HG02678 (cell line): ENCODE data around the gene NAP1L1.

Source experiments
- ATAC-seq: cut with Tn5 transposase; IDR thresholded peaks from one replicate; pipeline ENCODE4 v1.9.1; 2021; ENCODE audit warnings: mild to moderate bottlenecking, moderate library complexity; ENCODE audit not compliant: unreplicated experiment

Gene NAP1L1

GRCh38 chr12:76084863-76085519 is 506 bp upstream of the NAP1L1 start:
- ATAC-seq, result peak; percentile 57

- no peak for ATAC-seq
These were observed 1.1 kb downstream of the NAP1L1 start for GRCh38 chr12:76083246-76083903.

- no peak for ATAC-seq
These were observed 2.6 kb downstream of the NAP1L1 start for GRCh38 chr12:76081909-76082308.

GRCh38 chr12:76080729-76081415 is 3.6 kb downstream of the NAP1L1 start:
- ATAC-seq, result no peak

- no peak for ATAC-seq
These were observed 4.3 kb downstream of the NAP1L1 start for GRCh38 chr12:76080017-76080728.

- ATAC-seq, result no peak
These were observed 5.7 kb downstream of the NAP1L1 start for GRCh38 chr12:76078748-76079147.

GRCh38 chr12:76075448-76075847 is 9.0 kb downstream of the NAP1L1 start:
- ATAC-seq, result no peak

GRCh38 chr12:76074701-76075336 is 9.7 kb downstream of the NAP1L1 start:
- ATAC-seq, result no peak

- no peak for ATAC-seq
These were observed 10.9 kb downstream of the NAP1L1 start for GRCh38 chr12:76073561-76073960.

GRCh38 chr12:76072568-76072967 is 11.9 kb downstream of the NAP1L1 start:
- ATAC-seq, result no peak

GRCh38 chr12:76069339-76069738 is 15.1 kb downstream of the NAP1L1 start:
- ATAC-seq, result no peak

GRCh38 chr12:76065917-76066316 is 18.6 kb downstream of the NAP1L1 start:
- no peak for ATAC-seq

GRCh38 chr12:76064904-76065303 is 19.6 kb downstream of the NAP1L1 start:
- ATAC-seq, result no peak

GRCh38 chr12:76060111-76060510 is 24.4 kb downstream of the NAP1L1 start:
- ATAC-seq, result no peak

GRCh38 chr12:76057326-76057725 is 27.2 kb downstream of the NAP1L1 start:
- ATAC-seq, result no peak

- no peak for ATAC-seq
These were observed 29.1 kb downstream of the NAP1L1 start for GRCh38 chr12:76055393-76055792.

GRCh38 chr12:76049575-76050251 is 34.8 kb downstream of the NAP1L1 start:
- no peak for ATAC-seq

GRCh38 chr12:76047742-76048141 is 36.7 kb downstream of the NAP1L1 start:
- no peak for ATAC-seq

GRCh38 chr12:76047060-76047459 is 37.4 kb downstream of the NAP1L1 start:
- no peak for ATAC-seq

GRCh38 chr12:76043377-76043776 is 41.1 kb downstream of the NAP1L1 start:
- no peak for ATAC-seq
